ENCODE measurements around the gene NRIP1. TPM values are rescaled to one million over a fixed set of nuclear protein-coding genes. Genes with fewer than 3 reads are reported as not detected.

The NRIP1 gene
- polyA plus RNA-seq, 3 donors = 4.3 to 28.2 (median 23.5) TPM

- Histone ChIP-seq H3K9ac (ENCODE audit: insufficient read depth, low read length, poor library complexity, severe bottlenecking) (no peak overlapping the region), H3K79me2 (ENCODE audit: insufficient read depth, low read length) (no peaks in the 10 kb centered on the region), H4K20me1 (ENCODE audit: insufficient read depth, low read length) (no peaks in the 10 kb centered on the region), H3K27ac (ENCODE audit: low read depth in 1 of 2, low read length in 2 of 2) (no peak overlapping the region), H2AFZ (ENCODE audit: insufficient read depth, low read depth, low read length, poor library complexity, severe bottlenecking) (no peak overlapping the region), H3K4me1 (ENCODE audit: control insufficient read depth in 1 of 2, insufficient read depth in 2 of 2, low read length in 2 of 2) (no peaks in the 10 kb centered on the region), H3K9me3 (replicated peaks in 1 of 2; ENCODE audit: control insufficient read depth in 1 of 2, insufficient read depth in 1 of 2, low read length in 2 of 2) (no peaks in the 10 kb centered on the region), H3K36me3 (replicated peaks in 1 of 2; ENCODE audit: control insufficient read depth in 1 of 2, insufficient read depth in 2 of 2, low read length in 2 of 2) (no peaks in the 10 kb centered on the region), H3K4me3 (replicated peaks in 1 of 3; ENCODE audit: low read depth in 2 of 3, low read length in 3 of 3) (no peak overlapping the region), H3K27me3 (ENCODE audit: control insufficient read depth in 2 of 2, insufficient read depth in 2 of 2, low read length in 2 of 2) (no peaks in the 10 kb centered on the region), H3K4me2 (replicated peaks; ENCODE audit: extremely low read depth, low read length, poor library complexity, severe bottlenecking) (no peak overlapping the region)
- Mint-ChIP-seq H3K9me3 (peaks cover 0 to 6% (median 0%) of the 10 kb centered on the region in 7 donors), H3K4me1 (no peaks in the 10 kb centered on the region), H3K36me3 (no peaks in the 10 kb centered on the region), H3K27ac (no peak overlapping the region), H3K4me3 (no peak overlapping the region), H3K27me3 (ENCODE audit: low read depth in 3 of 3) (no peaks in the 10 kb centered on the region)
- no CpG with 5 or more reads among the region's 2 CpGs for WGBS (ENCODE audit: insufficient coverage)
- DNase-seq = no peak
- intact Hi-C loops (cut with micrococcal nuclease) = no loop called here
- TF ChIP-seq, protein P1, sequence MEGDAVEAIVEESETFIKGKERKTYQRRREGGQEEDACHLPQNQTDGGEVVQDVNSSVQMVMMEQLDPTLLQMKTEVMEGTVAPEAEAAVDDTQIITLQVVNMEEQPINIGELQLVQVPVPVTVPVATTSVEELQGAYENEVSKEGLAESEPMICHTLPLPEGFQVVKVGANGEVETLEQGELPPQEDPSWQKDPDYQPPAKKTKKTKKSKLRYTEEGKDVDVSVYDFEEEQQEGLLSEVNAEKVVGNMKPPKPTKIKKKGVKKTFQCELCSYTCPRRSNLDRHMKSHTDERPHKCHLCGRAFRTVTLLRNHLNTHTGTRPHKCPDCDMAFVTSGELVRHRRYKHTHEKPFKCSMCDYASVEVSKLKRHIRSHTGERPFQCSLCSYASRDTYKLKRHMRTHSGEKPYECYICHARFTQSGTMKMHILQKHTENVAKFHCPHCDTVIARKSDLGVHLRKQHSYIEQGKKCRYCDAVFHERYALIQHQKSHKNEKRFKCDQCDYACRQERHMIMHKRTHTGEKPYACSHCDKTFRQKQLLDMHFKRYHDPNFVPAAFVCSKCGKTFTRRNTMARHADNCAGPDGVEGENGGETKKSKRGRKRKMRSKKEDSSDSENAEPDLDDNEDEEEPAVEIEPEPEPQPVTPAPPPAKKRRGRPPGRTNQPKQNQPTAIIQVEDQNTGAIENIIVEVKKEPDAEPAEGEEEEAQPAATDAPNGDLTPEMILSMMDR (IDR thresholded peaks at IDR 0.05) = no peak
Measured at GRCh38 chr21:14917762-14918161, 147.0 kb downstream of the NRIP1 start.

DNA sequence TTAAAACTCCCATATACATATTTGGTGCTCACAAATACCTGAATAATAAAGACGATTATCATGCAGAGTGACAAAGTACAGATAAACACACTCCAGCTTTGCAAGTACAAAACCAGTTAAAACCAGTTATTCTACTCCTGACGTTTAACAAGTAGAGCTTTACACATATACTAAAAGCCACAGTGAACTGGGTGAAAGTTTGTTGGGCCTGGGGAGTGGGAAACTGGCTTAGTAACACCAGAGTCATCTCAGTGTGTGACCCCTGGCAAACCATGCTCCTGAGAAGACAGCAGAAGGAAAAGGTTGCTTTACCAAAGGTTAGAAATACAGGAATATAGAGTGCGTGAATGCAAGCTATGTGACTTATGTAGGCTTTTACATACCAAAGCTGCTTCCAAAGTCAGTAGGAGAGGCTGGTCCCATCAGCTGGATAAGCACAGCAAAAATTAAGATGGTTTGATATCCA, 148.1 kb downstream of the NRIP1 start:
- no peak for DNase-seq
- no peaks in the 10 kb centered on the region for H3K79me2 ChIP-seq (ENCODE audit: insufficient read depth, low read length)
- Mint-ChIP-seq H3K4me3 (no peak overlapping the region), H3K27ac (no peak overlapping the region), H3K36me3 (no peaks in the 10 kb centered on the region), H3K27me3 (ENCODE audit: low read depth in 3 of 3) (no peaks in the 10 kb centered on the region), H3K9me3 (peaks cover 0 to 6% (median 2%) of the 10 kb centered on the region in 7 donors), H3K4me1 (no peaks in the 10 kb centered on the region)
- no peaks in the 10 kb centered on the region for H3K4me1 ChIP-seq (ENCODE audit: control insufficient read depth in 1 of 2, insufficient read depth in 2 of 2, low read length in 2 of 2)
- H3K27me3 ChIP-seq (ENCODE audit: control insufficient read depth in 2 of 2, insufficient read depth in 2 of 2, low read length in 2 of 2) = no peaks in the 10 kb centered on the region
- no peak overlapping the region for H3K4me2 ChIP-seq (replicated peaks; ENCODE audit: extremely low read depth, low read length, poor library complexity, severe bottlenecking)
- no peaks in the 10 kb centered on the region for H3K36me3 ChIP-seq (replicated peaks in 1 of 2; ENCODE audit: control insufficient read depth in 1 of 2, insufficient read depth in 2 of 2, low read length in 2 of 2)
- H2AFZ ChIP-seq (ENCODE audit: insufficient read depth, low read depth, low read length, poor library complexity, severe bottlenecking) = no peak overlapping the region
- TF ChIP-seq, protein P1 (IDR thresholded peaks at IDR 0.05) = no peak
- 100% methylated on average over 1 of the region's 3 CpGs for WGBS (ENCODE audit: insufficient coverage)
- no peak overlapping the region for H3K27ac ChIP-seq (ENCODE audit: low read depth in 1 of 2, low read length in 2 of 2)
- no peak overlapping the region for H3K4me3 ChIP-seq (replicated peaks in 1 of 3; ENCODE audit: low read depth in 2 of 3, low read length in 3 of 3)
- H3K9me3 ChIP-seq (replicated peaks in 1 of 2; ENCODE audit: control insufficient read depth in 1 of 2, insufficient read depth in 1 of 2, low read length in 2 of 2) = peaks cover 4 to 8% of the 10 kb centered on the region in 2 donors
- H3K9ac ChIP-seq (ENCODE audit: insufficient read depth, low read length, poor library complexity, severe bottlenecking) = no peak overlapping the region
- H4K20me1 ChIP-seq (ENCODE audit: insufficient read depth, low read length) = no peaks in the 10 kb centered on the region
- intact Hi-C loops (cut with micrococcal nuclease) = no loop called here

Measured in CD14-positive monocyte (primary cell).